HEK293 (cell line): Measurements from ENCODE around the gene COQ8A.

Experiments used
- EGR2 ChIP-seq: fragments of 450-650 bp; formaldehyde crosslinking; IDR thresholded peaks from 2 replicates; pipeline ENCODE4 v1.5.1; 2016; ENCODE audit warnings: low read depth, missing biosample characterization, missing genetic modification characterization
- ZNF174 ChIP-seq: fragments of 450-650 bp; formaldehyde crosslinking; IDR thresholded peaks from 2 replicates; pipeline ENCODE4 v1.5.0; 2017; ENCODE audit warnings: missing biosample characterization, mild to moderate bottlenecking, missing genetic modification characterization
- ZNF501 ChIP-seq: fragments of 450-650 bp; formaldehyde crosslinking; IDR thresholded peaks from 2 replicates; pipeline ENCODE4 v1.5.1; 2016; ENCODE audit warnings: missing biosample characterization, missing genetic modification characterization
- ZNF670 ChIP-seq: fragments of 450-650 bp; formaldehyde crosslinking; IDR thresholded peaks from 2 replicates; pipeline ENCODE4 v1.5.1; 2016; ENCODE audit warnings: missing biosample characterization, missing genetic modification characterization, low read depth
- ZNF768 ChIP-seq: fragments of 450-650 bp; formaldehyde crosslinking; IDR thresholded peaks from 2 replicates; pipeline ENCODE4 v1.5.1; 2018; ENCODE audit warnings: missing biosample characterization, mild to moderate bottlenecking, missing genetic modification characterization
- ZNF792 ChIP-seq: fragments of 450-650 bp; formaldehyde crosslinking; IDR thresholded peaks from 2 replicates; pipeline ENCODE4 v1.5.1; 2016; ENCODE audit warnings: missing biosample characterization, missing genetic modification characterization
- TF ChIP-seq, protein P1 (sequence below): fragments of 450-650 bp; formaldehyde crosslinking; IDR thresholded peaks from 2 replicates; pipeline ENCODE4 v1.5.1; 2016; ENCODE audit warnings: missing biosample characterization, missing genetic modification characterization

DNA sequence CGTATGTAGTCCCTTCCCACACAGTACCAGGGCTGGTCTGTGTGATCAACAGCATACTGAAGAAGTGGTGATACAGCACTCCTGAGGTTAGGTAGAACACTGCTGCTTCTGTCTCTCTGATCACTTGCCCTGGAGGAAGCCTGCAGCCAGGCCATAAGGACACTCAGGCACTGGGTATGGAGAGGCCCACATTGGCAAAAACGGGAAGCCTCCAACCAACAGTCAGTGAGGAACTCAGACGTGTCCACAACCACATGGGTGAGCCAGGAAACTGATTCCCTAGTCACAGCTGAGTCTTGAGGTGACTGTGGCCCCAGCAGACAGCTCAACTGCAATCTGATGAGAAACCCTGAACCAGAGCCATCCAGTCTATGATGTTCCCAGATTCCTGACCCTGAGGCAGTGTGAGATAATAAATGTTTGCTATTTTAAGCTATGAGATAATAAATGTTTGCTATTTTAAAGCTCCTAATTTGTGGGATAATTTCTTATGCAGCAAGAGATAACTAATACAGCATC lies 62.5 kb downstream of the COQ8A start:
- TF ChIP-seq ZNF792 (tag by site-specific recombination) (no peak), ZNF768 (tag by site-specific recombination) (no peak), ZNF670 (no peak), EGR2 (tag by site-specific recombination) (no peak), ZNF501 (tag by site-specific recombination) (no peak), ZNF174 (no peak)
- TF ChIP-seq, protein P1, sequence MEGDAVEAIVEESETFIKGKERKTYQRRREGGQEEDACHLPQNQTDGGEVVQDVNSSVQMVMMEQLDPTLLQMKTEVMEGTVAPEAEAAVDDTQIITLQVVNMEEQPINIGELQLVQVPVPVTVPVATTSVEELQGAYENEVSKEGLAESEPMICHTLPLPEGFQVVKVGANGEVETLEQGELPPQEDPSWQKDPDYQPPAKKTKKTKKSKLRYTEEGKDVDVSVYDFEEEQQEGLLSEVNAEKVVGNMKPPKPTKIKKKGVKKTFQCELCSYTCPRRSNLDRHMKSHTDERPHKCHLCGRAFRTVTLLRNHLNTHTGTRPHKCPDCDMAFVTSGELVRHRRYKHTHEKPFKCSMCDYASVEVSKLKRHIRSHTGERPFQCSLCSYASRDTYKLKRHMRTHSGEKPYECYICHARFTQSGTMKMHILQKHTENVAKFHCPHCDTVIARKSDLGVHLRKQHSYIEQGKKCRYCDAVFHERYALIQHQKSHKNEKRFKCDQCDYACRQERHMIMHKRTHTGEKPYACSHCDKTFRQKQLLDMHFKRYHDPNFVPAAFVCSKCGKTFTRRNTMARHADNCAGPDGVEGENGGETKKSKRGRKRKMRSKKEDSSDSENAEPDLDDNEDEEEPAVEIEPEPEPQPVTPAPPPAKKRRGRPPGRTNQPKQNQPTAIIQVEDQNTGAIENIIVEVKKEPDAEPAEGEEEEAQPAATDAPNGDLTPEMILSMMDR (tag by site-specific recombination) = no peak
